ENCODE results near the gene RBM34.
"Not testable (repeated sequence)": the region's sequence is repeated elsewhere in the genome, so short reads cannot be mapped to it uniquely, and the experiment has no call there.

Gene RBM34

DNA sequence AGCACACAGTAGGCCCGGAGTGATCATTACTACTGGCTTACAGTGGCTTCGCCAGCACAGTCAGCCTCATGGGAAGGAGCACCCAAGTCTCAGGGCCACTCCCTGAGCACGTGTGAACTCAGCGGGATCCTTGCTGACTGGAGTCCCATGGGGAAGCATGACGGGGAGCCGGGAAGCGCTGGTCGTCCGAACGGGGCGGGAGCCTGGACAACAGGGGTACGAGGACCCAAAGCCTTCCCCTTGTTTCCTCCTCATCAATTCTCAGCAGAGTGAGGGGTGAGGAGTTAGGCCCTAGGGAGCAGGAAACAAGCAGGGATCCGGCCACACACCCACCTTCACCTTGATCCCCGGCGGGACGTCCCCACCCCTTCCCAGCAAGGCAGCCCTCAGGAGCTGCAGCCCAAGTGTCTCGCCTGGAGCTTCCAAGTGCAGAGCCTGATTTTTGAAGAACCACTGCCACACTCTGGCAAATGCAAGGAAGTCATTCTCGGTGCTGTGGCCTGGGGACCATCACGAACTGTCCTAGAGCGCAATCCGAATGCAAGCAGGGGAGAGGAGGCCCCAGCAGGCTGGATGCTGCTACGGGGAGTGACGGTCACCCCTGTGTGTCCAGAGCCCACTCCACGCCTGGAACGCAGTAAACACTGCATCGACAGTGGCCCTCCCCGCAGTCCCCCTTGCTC is 67.9 kb downstream of the RBM34 start:
- DNase-seq (ENCODE audit: low read depth in 2 of 2, low spot score in 1 of 2): no peak

DNA sequence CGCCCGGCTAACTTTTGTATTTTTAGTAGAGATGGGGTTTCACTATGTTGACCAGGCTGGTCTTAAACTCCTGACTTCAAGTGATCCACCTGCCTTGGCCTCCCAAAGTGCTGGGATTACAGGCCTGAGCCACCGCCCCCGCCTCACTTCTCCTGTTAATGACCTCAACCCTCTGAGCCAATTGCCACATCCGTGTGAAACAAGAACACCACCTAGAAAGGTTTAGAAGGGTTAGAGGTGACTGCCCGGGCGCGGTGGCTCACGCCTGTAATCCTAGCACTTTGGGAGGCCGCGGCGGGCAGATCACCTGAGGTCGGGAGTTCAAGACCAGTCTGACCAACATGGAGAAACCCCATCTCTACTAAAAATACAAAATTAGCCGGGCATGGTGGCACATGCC is 68.6 kb downstream of the RBM34 start:
- not testable (repeated sequence) for DNase-seq (ENCODE audit: low read depth in 2 of 2, low spot score in 1 of 2)

DNA sequence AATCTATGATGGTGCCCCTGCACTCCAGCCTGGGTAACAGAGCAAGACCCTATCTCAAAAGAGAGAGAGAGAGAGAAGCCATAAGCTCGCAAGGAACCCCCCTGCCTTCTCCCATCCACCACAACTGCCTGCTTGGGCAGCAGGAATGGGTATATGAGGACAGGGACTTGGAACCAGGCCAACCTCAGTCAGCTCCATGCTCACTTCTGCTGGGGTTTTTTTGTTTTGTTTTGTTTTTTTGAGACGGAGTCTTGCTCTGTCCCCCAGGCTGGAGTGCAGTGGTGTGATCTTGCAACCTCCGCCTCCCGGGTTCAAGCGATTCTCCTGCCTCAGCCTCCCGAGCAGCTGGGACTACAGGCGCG is 69.0 kb downstream of the RBM34 start:
- not testable (repeated sequence) for DNase-seq (ENCODE audit: low read depth in 2 of 2, low spot score in 1 of 2)

DNA sequence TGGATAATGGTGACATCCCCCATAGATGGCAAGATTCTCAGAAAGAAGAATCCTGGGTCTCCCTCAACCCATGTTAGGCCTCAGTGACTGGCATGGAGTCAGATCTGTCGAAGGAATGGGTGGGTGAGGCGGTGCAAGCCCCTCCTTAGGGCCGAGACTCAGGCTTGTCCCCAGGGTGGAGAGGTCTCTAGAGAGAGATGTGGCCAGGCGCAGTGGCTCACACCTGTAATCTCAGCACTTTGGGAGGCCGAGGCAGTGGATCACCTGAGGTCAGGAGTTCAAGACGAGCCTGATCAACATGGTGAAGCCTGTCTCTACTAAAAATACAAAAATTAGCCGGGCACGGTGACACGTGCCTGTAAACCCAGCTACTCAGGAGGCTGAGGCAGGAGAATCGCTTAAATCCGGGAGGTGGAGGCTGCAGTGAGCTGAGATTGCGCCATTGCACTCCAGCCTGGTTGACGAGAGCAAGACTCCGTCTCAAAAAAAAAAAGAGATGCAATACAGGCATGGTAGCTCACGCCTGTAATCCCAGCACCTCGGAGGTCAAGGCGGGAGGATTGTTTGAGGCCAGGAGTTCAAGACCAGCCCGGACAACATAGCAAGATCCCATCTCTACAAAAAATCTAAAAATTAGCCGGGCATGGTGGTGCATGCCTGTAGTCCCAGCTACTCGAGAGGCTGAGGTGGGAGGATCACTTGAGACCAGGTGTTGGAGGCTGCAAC is 69.6 kb downstream of the RBM34 start:
- DNase-seq (ENCODE audit: low read depth in 2 of 2, low spot score in 1 of 2): not testable (repeated sequence)

DNA sequence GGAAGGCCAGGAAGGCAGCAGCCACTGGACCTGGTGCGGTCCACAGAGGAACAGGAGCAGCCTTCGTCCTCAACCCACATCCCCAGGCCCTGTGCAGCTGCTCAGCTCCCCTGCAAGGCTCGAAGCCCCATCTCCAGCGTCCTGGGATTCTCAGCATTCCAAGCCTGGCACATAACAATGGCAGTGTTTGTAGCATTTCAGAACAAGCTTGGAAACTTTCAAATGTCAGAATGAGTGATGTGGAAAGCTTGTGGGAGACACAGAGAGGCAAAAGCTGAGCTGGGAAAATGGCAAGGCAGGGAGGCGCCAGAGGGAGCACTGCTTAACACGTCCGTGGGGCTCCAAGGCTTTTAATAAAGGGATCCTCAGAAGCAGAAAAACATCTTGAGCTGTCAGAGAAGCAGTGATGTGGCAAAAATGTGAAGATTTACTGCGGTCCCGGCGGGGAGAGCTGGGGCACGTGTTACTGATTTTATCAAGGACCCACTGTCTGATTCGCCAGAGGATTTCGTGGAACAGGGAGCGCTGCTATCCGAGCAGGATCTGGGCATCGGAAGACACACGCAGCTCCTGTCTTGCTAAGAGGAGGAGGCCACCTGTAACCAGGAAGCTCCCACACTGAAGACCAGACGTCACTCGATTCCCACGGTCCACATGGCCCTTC is 70.5 kb downstream of the RBM34 start:
- DNase-seq (ENCODE audit: low read depth in 2 of 2, low spot score in 1 of 2): no peak

DNA sequence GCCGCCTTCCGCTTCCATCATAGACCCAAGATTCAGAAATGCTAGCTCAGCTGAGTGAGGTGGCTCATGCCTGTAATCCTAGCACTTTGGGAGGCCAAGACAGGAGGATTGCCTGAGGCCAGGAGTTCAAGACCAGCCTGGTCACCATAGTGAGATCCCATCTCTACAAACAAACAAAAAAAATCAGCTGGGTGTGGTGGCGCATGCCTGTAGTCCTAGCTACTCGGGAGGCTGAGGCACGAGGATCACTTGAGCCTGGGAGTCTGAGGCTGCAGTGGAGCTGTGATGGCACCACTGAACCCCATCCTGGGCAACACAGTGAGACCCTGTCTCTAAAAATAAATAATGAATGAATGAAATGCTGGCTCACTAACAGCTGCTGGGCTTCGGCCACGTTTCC is 72.1 kb downstream of the RBM34 start:
- DNase-seq (ENCODE audit: low read depth in 2 of 2, low spot score in 1 of 2): no peak

DNA sequence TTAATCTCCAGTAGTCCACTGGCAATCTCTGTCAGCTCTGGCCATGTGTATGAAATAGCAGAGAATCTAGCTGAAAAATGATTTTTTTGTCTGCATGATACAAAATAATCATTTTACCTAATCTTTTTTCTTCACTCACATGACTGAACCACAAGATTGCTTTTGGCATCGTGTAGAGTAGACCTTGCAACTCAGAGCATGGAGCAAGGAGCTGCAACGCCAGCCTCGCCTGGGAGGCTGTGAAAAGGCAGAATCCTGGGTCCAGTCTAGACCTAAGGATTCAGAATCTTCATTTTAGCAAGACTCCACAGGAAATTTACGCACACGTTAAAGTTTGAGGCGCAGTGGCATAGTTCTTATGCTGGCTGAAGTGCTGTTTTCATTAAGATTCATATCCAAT is 72.6 kb downstream of the RBM34 start:
- no peak for DNase-seq (ENCODE audit: low read depth in 2 of 2, low spot score in 1 of 2)

DNA sequence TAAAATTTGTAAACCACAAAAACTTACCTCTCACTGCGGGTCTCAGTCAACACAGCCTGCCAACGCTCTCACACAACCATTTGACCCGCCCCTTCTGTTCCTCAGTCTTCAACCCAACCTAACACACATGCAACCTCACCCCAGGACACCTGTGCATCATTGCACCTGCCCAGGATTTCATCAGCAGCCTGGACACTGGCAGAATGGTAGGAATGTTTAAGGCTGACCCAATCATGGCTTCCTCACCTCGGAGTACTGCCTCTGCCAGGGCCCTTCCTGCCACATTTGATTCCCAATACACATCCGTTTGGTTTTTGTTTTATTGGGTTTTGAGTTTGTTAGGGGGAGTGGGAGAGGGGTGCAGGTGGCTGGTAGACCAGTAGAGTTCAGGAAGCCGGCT is 73.1 kb downstream of the RBM34 start:
- DNase-seq (ENCODE audit: low read depth in 2 of 2, low spot score in 1 of 2): no peak

DNA sequence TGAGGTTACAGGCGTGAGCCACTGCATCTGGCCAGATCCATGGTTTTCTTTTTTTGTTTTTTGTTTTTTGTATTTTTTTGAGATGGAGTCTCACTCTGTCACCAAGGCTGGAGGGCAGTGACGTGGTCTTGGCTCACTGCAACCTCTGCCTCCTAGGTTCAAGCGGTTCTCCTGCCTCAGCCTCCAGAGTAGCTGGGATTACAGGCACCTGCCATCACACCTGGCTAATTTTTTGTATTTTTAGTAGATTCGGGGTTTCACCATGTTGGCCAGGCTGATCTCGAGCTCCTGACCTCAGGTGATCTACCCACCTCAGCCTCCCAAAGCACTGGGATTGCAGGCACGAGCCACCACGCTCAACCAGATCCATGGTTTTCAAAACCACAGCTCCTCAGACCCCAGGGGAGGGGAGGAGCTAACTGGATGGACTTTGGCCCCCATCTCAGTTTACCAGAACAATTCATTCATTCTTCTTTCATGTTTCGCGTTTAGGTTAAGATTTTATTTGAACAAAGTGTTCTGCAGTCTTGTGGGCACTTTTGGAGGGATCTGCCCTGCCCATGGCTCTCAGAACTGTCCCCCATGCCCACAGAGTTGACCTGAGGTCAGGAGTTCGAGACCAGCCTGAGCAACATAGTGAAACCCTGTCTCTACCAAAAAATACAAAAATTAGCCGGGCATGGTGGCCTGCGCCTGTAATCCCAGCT is 75.5 kb downstream of the RBM34 start:
- not testable (repeated sequence) for DNase-seq (ENCODE audit: low read depth in 2 of 2, low spot score in 1 of 2)

Data from stimulated activated CD8-positive, alpha-beta memory T cell treated with anti-CD3 and anti-CD28 coated beads, Interleukin-4, amount 100 ng/mL, for 1 hour (primary cell).